GM12892 (cell line): ENCODE data around the gene KCNK13.
"Not testable (repeated sequence)": the region's sequence is repeated elsewhere in the genome, so short reads cannot be mapped to it uniquely, and the experiment has no call there.

Experiments
- DNase-seq: peaks from one replicate; pipeline ENCODE4 v3.0.0; 2011; ENCODE audit not compliant: insufficient read length
- FAIRE-seq: peaks from 2 replicates; lab custom pipeline; 2011; peaks lifted over from hg19 to GRCh38; lab: Jason Lieb, UNC
- POLR2A ChIP-seq: IDR thresholded peaks from 2 replicates; pipeline ENCODE4 v1.6.1; 2011; ENCODE audit warnings: low read depth, low read length, control low read depth
- POLR2AphosphoS5 ChIP-seq: IDR thresholded peaks from 2 replicates; pipeline ENCODE4 v1.6.1; 2011; ENCODE audit warnings: low read depth, low read length, control low read depth
- TAF1 ChIP-seq: IDR thresholded peaks from 2 replicates; pipeline ENCODE4 v1.6.1; 2011; ENCODE audit warnings: low read depth, mild to moderate bottlenecking, control low read depth, low read length, borderline replicate concordance

KCNK13 gene

GRCh38 chr14:90062822-90063539 is 1.2 kb downstream of the KCNK13 start:
- TF ChIP-seq TAF1, result no peak
- TF ChIP-seq POLR2AphosphoS5, result no peak
- no peak for TF ChIP-seq POLR2A
- FAIRE-seq (no peak), DNase-seq (no peak)

DNA sequence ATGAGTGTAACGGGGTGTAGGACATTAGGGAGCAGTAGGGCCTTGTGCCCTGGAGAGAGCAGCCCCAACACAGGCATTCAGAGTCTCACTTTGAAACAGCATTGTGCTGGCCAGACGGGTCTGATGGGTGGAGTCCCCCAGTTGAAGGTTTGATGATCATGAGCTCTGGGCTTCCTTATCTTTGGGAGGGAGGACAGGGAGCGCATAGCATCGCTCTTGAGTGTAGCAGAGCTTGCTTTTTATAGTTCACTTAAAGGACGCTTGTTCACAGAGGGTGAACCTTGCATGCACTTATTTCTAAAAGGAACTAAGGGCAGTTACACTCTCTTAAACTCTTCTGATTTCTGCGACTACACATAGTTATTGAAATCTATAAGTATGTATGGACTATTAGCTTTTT is 10.6 kb downstream of the KCNK13 start:
- no peak for FAIRE-seq
- TF ChIP-seq POLR2AphosphoS5, result no peak
- no peak for TF ChIP-seq TAF1
- DNase-seq, result no peak

DNA sequence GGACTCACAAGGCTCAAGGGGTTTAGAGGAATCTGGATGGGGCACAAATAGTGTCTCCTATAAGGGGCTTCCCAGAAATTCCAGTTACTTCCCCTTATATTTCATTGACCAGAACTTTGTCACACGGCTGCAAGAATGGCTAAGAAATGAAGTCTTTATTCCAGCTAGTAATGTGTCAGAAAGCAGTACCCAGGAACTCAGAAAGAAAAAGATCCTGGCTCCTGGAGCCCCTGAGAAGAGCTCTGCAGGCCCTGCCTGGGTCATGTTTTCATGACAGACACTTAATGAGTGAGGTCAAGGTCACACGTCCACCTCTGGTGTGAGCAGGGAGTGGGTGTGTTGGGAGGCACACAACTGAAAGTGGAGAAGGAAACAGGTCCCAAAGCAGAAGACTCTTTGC is 17.8 kb downstream of the KCNK13 start:
- DNase-seq (no peak), FAIRE-seq (no peak)
- TF ChIP-seq TAF1 (no peak), POLR2AphosphoS5 (no peak), POLR2A (no peak)

- no peak for FAIRE-seq
- TF ChIP-seq POLR2AphosphoS5, result no peak
- DNase-seq, result no peak
Observed at GRCh38 chr14:90087433-90087832, 25.6 kb downstream of the KCNK13 start.

GRCh38 chr14:90088176-90088575 is 26.4 kb downstream of the KCNK13 start:
- no peak for FAIRE-seq
- TF ChIP-seq TAF1 (no peak), POLR2AphosphoS5 (no peak), POLR2A (no peak)
- no peak for DNase-seq

GRCh38 chr14:90089486-90089885 is 27.7 kb downstream of the KCNK13 start:
- FAIRE-seq, DNase-seq: not testable (repeated sequence)

GRCh38 chr14:90091393-90091792 is 29.6 kb downstream of the KCNK13 start:
- DNase-seq (no peak), FAIRE-seq (no peak)
- TF ChIP-seq POLR2AphosphoS5 (no peak), TAF1 (no peak), POLR2A (no peak)

GRCh38 chr14:90093942-90094595 is 32.3 kb downstream of the KCNK13 start:
- FAIRE-seq (no peak), DNase-seq (no peak)

DNA sequence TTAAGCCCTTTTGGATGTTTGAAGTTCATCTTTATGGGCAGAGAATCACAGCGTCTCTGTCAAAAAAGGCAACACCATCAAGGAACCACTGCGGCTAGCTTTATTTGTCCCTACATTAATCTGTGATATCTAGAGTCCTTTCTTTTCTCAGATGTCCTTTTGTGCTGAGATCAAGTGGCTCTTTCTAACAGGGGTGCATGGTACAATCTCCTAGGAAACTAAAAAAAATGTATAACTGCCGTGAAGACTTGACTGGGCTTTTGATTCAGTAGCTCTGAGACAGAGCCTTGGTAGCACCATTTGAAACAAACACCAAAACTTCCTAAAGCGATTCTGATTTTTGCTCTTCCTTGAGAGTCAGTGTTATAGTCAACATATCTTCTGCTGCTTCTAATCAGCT is 33.3 kb downstream of the KCNK13 start:
- FAIRE-seq, result no peak
- no peak for TF ChIP-seq POLR2A
- no peak for TF ChIP-seq POLR2AphosphoS5
- no peak for TF ChIP-seq TAF1

More at GRCh38 chr14:90093942-90094595, 32.3 kb downstream of the KCNK13 start:
- no peak for TF ChIP-seq TAF1
- no peak for TF ChIP-seq POLR2A
- TF ChIP-seq POLR2AphosphoS5, result no peak

DNA sequence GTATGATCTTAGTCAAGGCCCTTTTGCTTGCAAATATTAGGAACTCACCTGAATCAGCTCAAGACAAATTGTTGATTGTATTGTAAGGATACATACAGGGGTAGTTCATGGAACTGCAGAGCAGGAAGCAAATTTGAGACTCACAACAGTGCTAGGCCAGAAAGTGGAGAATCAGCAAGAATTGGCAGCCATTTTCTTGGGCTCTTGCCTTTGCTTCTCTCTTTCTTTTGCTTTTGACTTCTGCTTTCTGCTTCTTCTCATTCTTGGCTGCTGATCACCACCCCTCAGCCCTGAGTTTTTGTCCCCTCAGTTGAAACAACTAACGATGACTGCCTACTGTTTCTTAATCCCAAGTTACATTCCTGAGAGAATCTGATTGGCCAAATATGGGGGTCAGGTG is 34.8 kb downstream of the KCNK13 start:
- FAIRE-seq (no peak), DNase-seq (no peak)
- TF ChIP-seq TAF1, result no peak
- no peak for TF ChIP-seq POLR2AphosphoS5
- no peak for TF ChIP-seq POLR2A

More for the DNA sequence above, 33.3 kb downstream of the KCNK13 start:
- no peak for DNase-seq

DNA sequence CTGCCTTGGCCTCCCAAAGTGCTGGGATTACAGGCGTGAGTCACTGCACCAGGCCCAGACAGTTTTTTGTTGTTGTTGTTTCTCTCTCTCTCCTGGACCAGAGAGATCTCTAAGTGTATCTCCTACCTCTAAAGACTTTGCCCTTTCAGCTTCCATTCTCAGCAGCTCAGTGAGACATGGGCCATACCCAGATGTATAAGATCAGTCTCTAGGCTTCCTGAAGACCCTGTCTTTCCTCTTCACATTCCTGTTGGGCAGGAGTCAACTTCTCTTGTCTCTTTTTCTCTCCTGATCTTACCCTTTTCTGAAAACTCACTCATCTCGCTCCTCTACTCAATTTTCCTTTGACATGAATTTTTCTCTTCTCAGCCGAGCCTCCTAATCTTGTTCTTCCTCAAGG is 42.0 kb downstream of the KCNK13 start:
- TF ChIP-seq POLR2AphosphoS5, result no peak
- TF ChIP-seq POLR2A, result no peak
- TF ChIP-seq TAF1, result no peak
- FAIRE-seq (no peak), DNase-seq (no peak)

DNA sequence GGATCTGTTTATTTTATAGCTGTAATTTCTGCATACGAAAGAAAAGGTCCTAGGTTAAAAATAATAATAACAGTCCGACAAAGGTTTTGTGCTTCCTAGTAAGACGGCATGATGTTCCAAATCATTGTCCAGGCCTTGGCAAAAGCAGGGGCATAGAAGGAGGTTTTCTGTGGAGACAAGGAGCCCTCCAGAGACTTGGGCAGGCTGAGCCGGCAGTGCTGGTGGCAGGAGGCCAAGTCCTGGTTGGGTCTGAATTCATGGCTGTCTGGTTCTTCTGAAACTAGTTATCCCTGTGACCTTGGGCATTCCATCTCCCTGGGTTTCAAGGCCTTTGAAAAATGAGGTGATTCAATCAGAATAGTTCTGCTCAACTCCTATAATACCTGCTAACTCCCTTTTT is 44.0 kb downstream of the KCNK13 start:
- FAIRE-seq (no peak), DNase-seq (no peak)
- TF ChIP-seq POLR2AphosphoS5, result no peak
- no peak for TF ChIP-seq POLR2A
- no peak for TF ChIP-seq TAF1

- FAIRE-seq, result no peak
- TF ChIP-seq POLR2A, result no peak
- TF ChIP-seq TAF1, result no peak
- TF ChIP-seq POLR2AphosphoS5, result no peak
- DNase-seq, result no peak
Observed at GRCh38 chr14:90107789-90108188, 46.0 kb downstream of the KCNK13 start.
